ENCODE data around the gene FAP.

- TF ChIP-seq CTCF (conservative IDR thresholded peaks at IDR 0.05; ENCODE audit: low read depth, low read length), result no peak
- TF ChIP-seq EZH2 (IDR thresholded peaks at IDR 0.05; ENCODE audit: borderline replicate concordance, low read depth, low read length, poor library complexity, severe bottlenecking), result no peak
These were observed 22.6 kb upstream of the FAP start for GRCh38 chr2:162265666-162266459.

Data from A673 (cell line).